HG03565 (cell line): ENCODE measurements around the gene RAD51B.

Experiments used
- ATAC-seq: cut with Tn5 transposase; IDR thresholded peaks from one replicate; pipeline ENCODE4 v1.9.1; 2021; ENCODE audit warnings: mild to moderate bottlenecking, moderate library complexity; ENCODE audit not compliant: unreplicated experiment

RAD51B gene

DNA sequence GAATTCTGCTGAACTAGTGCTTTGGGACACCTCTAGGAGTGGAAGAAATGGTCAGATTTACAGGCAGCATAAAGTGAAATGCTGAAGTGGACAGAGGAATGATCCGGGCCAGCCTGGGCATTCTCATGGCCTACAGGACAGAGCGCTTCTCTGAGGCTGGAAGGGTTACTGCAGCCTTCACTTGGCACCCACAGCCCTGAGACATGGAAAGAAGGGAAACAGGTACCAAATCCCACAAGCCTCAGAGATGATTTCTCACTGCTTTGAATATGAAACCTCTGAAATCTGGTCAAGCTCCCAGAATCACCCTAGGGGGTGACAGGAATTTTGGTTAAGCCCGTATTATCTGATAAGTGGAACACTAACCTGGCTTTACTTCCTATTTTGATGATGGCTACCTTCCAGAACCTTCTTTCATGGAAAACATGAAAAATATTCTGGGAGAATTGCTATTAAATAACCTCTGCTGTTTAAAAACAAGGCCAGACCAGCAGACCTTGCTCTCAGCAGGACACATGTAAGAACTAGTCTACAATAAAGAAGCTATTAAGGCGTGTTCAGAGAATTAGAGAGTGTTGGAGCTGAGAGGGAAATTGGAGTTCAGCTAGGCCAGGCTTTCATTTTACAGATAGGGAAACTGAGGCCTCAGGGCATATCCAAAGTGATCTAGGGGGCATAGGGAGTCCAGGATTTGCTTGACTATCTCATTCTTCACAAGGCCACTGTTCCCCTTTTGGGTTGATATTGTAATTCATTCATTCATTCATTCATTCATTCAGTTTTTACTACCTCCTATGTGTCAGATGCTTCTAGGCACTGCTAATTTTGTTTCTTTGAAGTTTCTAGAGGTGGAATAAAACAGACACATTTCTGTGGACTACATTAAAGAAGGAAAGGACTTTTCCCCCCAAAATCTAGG is 691.8 kb downstream of the RAD51B start:
- ATAC-seq = no peak

GRCh38 chr14:68512088-68512487 is 692.5 kb downstream of the RAD51B start:
- ATAC-seq = no peak

DNA sequence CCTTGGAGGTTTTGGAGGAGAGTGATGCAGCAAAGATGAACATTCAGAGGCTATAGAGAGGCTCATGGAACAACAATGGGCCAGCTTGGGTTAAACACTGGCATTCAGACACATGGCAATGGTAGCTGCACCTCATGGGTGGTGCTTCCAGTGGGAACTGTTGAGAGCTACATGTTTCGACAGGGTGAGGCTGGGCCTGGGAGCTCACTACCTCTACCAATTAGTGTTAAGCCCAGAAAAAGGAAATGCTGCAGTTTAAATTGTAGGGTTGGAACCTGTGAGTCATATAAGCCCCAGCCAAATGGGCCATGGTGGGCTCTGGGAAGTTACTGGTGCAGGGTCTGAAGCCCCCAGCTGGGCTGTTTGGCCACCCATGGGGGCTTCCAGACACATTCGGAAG is 693.6 kb downstream of the RAD51B start:
- no peak for ATAC-seq

DNA sequence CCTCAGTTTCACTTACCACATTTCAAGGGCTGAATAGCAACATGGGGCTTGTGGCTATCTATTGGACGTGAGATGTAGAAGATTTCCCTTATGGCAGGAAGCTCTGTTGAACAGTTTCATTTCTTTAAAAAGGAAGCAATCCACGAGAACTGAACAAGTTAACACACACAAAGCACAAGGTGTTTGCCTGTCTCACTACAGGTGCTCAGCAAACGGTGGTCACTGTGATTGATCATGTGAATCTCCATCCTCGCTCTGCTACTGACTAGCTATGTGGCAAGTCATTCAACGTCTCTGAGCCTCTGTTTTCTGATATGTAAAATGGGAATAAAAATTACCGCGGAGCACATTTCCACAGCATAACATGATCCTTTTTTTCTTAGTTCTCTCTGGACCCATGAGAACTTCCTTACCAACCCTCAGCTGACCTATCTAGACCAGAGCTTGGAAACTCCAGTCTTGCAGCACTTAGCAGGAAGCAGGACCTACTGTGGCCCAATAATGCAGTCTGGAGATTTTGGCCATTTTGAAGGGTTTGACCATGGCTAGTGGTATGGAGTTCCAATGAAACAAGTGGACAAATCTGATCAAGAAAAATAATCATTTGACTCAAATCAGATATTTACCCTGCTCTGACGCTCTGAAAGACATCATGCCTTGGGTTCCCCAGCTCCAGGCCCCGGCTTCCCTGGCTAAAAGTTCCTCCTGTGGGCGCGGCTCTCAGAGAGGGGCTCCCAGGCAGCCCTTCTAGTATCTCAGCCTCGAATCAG is 694.4 kb downstream of the RAD51B start:
- ATAC-seq = peak; percentile 75

DNA sequence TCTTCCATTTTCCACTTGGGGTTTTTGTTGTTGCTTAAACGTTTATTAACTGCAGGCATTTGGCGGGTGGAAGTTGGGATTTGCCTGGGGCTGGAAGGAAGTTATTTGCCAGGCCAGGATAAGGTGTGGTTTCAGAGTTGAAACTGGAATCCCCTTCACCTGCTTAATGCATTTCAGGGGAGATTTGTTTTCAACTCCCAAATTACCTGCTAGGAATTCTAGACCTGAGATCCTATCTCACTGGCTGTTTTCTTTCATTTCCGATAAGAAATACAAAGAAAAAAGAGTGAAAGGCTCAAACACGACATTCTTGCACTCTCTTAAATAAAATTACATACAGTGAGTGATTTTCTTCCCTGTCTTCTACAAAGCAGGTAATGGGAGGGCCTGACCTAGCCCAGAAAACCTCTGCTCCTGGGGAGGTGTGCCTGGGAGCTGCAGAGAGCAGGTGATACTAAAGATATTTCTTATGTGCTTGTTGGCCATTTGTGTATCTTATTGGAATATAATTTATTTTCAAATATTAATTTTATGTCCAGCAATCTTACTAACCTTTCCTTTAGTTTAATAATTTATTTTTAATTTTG is 695.1 kb downstream of the RAD51B start:
- ATAC-seq = no peak

DNA sequence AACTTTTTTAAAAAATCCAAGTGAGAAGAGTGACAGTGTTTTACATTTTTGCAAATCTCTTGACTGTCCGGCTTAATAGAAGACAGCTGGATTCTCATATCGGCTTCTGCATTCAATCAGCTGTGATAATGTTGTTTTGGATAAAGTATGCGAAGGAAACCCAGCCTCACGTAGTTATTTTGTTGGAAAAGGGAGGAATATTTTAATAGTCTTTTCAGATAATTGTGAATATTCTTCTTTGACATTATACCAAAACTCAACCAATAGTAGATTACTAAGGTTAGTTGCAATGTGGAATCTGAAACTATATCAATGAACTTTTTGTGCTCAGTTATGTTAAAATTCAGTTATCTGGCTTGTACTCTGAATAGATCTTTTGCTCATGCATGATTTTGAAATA is 696.8 kb downstream of the RAD51B start:
- ATAC-seq = no peak

- no peak for ATAC-seq
These were observed 698.6 kb downstream of the RAD51B start for GRCh38 chr14:68518166-68518565.

DNA sequence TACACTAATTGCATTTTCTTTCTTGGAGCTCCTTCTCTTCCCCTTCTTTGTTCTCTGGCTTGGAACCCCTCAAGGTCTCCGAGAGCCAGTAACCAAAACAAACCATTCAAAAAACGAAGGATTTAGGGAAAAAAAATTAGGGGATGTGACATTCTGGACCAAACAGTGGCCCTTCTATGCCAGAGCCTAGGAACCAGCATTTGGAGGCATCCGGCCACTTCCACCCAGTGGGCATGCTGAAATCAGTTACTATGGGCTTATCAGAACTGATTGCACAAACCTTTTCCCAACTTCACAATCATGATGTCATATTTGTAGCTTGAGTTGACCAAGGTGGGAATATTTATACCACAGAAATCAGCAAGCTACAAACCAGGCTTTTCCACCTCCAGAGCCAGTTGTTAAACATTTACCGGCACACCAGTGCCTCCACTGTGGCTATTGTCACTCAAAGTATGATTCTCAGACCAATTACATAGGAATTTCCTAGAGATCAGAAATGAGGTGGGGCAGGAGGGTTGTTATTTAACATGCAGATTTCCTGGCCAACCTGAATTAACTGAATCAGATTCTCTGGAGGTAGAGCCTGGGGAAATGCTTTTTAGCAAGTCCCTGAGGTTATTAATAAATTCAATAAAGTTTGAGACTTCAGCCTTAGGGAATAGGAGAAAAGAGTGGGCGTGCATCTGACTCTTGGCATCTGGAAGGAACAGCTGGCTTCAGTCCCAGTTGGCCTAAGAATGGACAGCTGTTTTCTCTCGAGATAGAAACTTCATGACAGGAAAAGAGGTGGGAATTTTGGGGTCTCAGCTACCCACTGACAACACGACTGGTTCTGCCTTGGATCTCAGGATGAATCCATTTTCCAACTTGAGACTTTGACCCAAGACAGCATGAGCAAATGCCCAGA is 699.4 kb downstream of the RAD51B start:
- no peak for ATAC-seq

- ATAC-seq = no peak
These were observed 700.1 kb downstream of the RAD51B start for GRCh38 chr14:68519671-68520187.

- no peak for ATAC-seq
These were observed 701.3 kb downstream of the RAD51B start for GRCh38 chr14:68520637-68521556.

- no peak for ATAC-seq
These were observed 702.0 kb downstream of the RAD51B start for GRCh38 chr14:68521557-68521901.

GRCh38 chr14:68521961-68522509 is 702.5 kb downstream of the RAD51B start:
- ATAC-seq = no peak

DNA sequence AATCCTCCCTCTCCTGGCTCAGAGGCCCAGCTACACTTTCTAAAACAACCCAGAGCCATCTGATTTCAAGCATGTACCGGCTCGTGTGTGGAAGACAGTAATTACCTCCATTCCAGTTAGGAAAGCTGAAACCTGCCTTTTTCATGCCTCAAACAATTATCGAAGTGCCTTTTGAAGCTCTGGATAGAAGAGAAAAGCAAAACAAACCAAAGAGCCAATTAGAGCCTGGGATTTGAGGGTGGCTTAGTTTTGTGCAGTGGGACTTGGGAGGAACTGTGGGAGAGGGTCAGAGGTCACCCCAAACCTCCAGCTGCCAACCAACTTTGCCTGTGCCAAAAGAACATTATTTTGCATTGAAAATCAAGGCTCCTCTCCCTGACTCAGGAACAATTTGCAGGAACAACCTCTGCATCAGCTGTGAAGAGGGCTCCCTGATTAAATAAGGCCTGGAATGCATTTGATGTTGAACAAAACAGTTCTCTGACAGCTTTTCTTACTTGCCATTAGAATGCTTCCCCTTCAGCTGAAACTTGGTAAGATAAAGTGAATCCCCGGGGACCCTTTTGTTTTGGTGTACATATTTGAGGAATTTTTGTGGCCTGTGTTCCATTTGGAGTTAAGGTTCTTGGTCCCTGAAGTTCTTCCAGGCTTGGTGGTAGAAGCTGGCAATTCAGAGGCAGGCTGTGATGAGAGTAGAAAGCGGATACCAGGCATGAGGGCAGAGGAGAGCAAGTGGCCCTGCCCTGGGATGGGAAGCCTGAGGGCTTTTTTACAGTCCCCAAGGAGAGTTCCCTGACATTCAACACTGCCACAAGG is 703.1 kb downstream of the RAD51B start:
- ATAC-seq = no peak

DNA sequence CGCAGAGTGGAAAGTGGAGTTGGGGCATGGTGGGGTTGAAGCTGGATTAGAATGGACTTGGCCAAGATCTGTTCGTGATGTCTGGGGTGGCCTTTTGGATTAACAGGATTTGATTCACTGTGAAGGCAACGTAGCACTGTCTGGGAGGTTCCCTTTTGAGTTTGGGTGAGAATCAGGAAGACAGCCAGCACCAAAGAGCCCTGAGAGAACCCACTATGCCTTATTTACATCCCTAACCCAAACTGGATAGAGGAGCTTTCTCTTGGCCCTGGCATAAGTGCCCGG is 703.7 kb downstream of the RAD51B start:
- no peak for ATAC-seq

DNA sequence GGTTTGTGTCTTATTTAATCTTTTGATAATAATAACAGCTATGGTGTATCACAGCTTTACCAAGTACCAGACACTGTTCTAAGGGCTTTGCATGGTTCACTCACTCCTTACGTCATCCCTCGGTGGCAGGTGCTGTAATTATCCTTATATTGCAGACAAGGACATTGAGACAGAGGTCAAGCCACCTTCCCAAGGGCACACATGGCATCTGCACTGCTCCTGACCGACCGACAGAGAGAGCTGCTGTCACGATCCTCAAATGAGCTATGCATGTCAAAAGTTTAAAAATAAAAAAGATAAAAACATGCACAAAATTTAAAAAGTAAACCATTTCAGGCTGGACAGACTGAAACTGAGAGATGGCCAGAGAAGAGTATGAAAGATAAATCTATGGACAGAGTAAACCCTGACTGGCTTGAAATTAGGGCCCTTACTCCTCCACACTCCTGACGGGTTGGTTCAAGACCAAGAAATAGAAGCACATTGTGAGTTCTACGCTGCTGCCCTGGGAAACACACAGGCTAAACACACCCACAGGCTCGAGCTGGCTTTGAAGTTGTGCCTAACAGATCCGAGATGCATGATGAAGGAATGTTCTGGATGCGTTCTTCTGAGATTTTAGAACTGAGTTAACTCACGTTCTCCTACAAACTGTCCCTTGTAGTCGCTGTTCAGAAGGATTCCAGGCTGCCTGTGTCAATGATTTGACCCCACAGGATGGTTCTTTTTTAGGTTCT is 704.6 kb downstream of the RAD51B start:
- ATAC-seq = no peak

- ATAC-seq = no peak
These were observed 705.9 kb downstream of the RAD51B start for GRCh38 chr14:68525516-68525915.

- no peak for ATAC-seq
These were observed 707.0 kb downstream of the RAD51B start for GRCh38 chr14:68526512-68527091.
